Gastrocnemius medialis (tissue), 4 donors: ENCODE data around the gene UNG.

ENCODE experiments used
- POLR2A ChIP-seq, 2 donors: fragments of 450-650 bp; IDR thresholded peaks; one replicate each; pipeline ENCODE4 v1.6.1; 2017; ENCODE audit warnings: antibody characterized with exemption in 2 of 2, mild to moderate bottlenecking in 2 of 2, moderate library complexity in 2 of 2
- TF ChIP-seq, protein P1 (sequence below), 5 experiments: fragments of 450-650 bp in 3 of 5; fragments of 200-600 bp in 2 of 5; sonication (generic) in 2 of 5; IDR thresholded peaks in 4 of 5; conservative IDR thresholded peaks in 1 of 5; 1 replicate in 4 of 5; 2 replicates in 1 of 5; pipeline ENCODE4 v1.5.1; 2016 to 2019; ENCODE audit warnings: antibody characterized with exemption in 5 of 5, mild to moderate bottlenecking in 3 of 5, moderate library complexity in 3 of 5

DNA sequence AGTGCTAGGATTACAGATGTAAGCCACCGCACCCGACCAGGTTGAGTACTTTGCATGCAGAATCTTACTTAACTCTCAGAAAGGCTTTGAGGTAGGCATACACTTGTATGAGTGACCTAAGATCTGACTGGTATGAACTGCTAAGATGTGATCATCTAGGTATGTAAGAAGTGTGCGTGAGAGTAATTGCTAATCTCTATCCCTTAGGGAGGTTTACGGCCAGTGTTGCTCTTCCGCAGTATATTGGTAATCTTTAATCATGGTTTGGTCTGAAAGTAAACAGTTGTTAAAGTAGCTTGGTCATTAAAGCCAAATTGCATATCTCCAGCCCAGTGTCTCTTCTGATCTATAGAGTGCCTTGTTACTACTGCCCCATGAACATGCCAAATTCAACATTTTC is 7.8 kb downstream of the UNG start:
- no peak for TF ChIP-seq POLR2A (IDR thresholded peaks at IDR 0.05)
- TF ChIP-seq, protein P1, sequence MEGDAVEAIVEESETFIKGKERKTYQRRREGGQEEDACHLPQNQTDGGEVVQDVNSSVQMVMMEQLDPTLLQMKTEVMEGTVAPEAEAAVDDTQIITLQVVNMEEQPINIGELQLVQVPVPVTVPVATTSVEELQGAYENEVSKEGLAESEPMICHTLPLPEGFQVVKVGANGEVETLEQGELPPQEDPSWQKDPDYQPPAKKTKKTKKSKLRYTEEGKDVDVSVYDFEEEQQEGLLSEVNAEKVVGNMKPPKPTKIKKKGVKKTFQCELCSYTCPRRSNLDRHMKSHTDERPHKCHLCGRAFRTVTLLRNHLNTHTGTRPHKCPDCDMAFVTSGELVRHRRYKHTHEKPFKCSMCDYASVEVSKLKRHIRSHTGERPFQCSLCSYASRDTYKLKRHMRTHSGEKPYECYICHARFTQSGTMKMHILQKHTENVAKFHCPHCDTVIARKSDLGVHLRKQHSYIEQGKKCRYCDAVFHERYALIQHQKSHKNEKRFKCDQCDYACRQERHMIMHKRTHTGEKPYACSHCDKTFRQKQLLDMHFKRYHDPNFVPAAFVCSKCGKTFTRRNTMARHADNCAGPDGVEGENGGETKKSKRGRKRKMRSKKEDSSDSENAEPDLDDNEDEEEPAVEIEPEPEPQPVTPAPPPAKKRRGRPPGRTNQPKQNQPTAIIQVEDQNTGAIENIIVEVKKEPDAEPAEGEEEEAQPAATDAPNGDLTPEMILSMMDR (IDR thresholded peaks at IDR 0.05 in 4 of 5, conservative IDR thresholded peaks at IDR 0.05 in 1 of 5) = no peak
